ENCODE measurements around the gene TOR4A. TPM values are rescaled to one million over a fixed set of nuclear protein-coding genes. Genes with fewer than 3 reads are reported as not detected.
"Not testable (repeated sequence)": the region's sequence is repeated elsewhere in the genome, so short reads cannot be mapped to it uniquely, and the experiment has no call there.

Gene TOR4A
- total RNA-seq, 1 experiment from 2014 or later = under 0.01 TPM

- DNase-seq (ENCODE audit: low read depth) = no peak
Observed at GRCh38 chr9:137237759-137238726, 39.5 kb upstream of the TOR4A start.

- DNase-seq (ENCODE audit: low read depth) = not testable (repeated sequence)
Observed at GRCh38 chr9:137239541-137240200, 37.9 kb upstream of the TOR4A start.

- DNase-seq (ENCODE audit: low read depth) = peak; percentile 83
Observed at GRCh38 chr9:137240318-137240840, 37.1 kb upstream of the TOR4A start.

GRCh38 chr9:137240841-137241489 lies 36.6 kb upstream of the TOR4A start, which contains the start of gene TUBB4B:
Gene TUBB4B, plus strand, starts transcription at chr9:137241287. Its CDS starts 74 bp downstream, at chr9:137241361.
- DNase-seq (ENCODE audit: low read depth) = peak; percentile 100

GRCh38 chr9:137241490-137242268 lies 35.8 kb upstream of the TOR4A start:
- DNase-seq (ENCODE audit: low read depth) = peak; percentile 60

- DNase-seq (ENCODE audit: low read depth) = no peak
Observed at GRCh38 chr9:137242269-137243203, 35.0 kb upstream of the TOR4A start.

GRCh38 chr9:137243266-137243625 lies 34.3 kb upstream of the TOR4A start:
- not testable (repeated sequence) for DNase-seq (ENCODE audit: low read depth)

- no peak for DNase-seq (ENCODE audit: low read depth)
Observed at GRCh38 chr9:137243626-137244485, 33.7 kb upstream of the TOR4A start.

- DNase-seq (ENCODE audit: low read depth) = peak; percentile 33
Observed at GRCh38 chr9:137244486-137245449, 32.8 kb upstream of the TOR4A start.

- DNase-seq (ENCODE audit: low read depth) = no peak
Observed at GRCh38 chr9:137245450-137246421, 31.8 kb upstream of the TOR4A start.

- no peak for DNase-seq (ENCODE audit: low read depth)
Observed at GRCh38 chr9:137247135-137247915, 30.2 kb upstream of the TOR4A start.

- DNase-seq (ENCODE audit: low read depth) = no peak
Observed at GRCh38 chr9:137247916-137248175, 29.7 kb upstream of the TOR4A start.

GRCh38 chr9:137250329-137251193 lies 27.0 kb upstream of the TOR4A start:
- DNase-seq (ENCODE audit: low read depth) = no peak

- DNase-seq (ENCODE audit: low read depth) = no peak
Observed at GRCh38 chr9:137251194-137251461, 26.4 kb upstream of the TOR4A start, which contains the start of gene STPG3. Gene STPG3, plus strand, starts transcription at chr9:137251286. Its CDS starts 1 bp downstream, at chr9:137251287.
